Fibroblast of mammary gland (primary cell): ENCODE data around the gene EXOC3L2.

Experiments used
- DNase-seq: peaks from one replicate; pipeline ENCODE4 v3.0.0-alpha.2; 2010; ENCODE audit warnings: low read depth
- H3K4me3 ChIP-seq: 2 replicates; pipeline ENCODE4 v1.5.1; 2011; ENCODE audit warnings: low read depth, mild to moderate bottlenecking, low read length, moderate library complexity; ENCODE audit not compliant: control insufficient read depth
- CTCF ChIP-seq: conservative IDR thresholded peaks from 2 replicates; pipeline ENCODE4 v1.5.1; 2011; ENCODE audit warnings: low read depth, low read length, inconsistent platforms; ENCODE audit not compliant: control insufficient read depth, insufficient read depth

The EXOC3L2 gene

DNA sequence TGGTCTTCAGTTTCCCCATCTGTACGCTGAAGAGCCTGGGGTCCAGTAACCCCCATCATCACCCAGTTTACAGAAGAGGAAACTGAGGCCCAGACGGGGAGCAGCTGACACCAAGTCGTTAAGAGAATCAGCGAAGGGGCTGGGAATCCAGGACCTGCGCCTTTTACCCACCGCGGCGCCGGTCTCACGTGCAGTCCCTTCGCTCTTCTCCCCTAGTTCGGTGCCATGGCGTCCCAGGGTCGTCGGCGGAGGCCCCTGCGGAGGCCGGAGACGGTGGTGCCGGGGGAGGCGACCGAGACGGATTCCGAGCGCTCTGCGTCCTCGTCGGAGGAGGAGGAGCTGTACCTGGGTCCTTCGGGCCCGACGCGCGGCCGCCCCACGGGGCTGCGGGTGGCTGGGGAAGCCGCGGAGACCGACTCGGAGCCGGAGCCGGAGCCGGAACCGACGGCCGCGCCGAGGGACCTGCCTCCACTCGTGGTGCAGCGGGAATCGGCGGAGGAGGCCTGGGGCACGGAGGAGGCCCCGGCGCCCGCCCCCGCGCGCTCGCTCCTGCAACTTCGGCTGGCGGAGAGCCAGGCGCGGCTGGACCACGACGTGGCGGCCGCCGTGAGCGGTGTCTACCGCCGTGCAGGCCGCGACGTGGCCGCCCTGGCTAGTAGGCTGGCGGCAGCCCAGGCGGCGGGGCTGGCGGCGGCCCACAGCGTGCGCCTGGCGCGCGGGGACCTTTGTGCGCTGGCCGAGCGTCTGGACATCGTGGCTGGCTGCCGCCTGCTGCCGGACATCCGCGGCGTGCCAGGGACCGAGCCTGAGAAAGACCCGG is 65.9 kb downstream of the EXOC3L2 start:
- DNase-seq: peak; percentile 22
- peak overlapping the region; percentile 96 for H3K4me3 ChIP-seq
- TF ChIP-seq CTCF: no peak

GRCh38 chr19:45178262-45179071 is 66.7 kb downstream of the EXOC3L2 start, which contains the start of gene BLOC1S3:
TSS of gene BLOC1S3 (plus strand) at chr19:45178784. CDS start at chr19:45179297, 513 bp downstream.
- peak; percentile 10 for TF ChIP-seq CTCF
- peak within 1 kb of the TSS; percentile 96 for H3K4me3 ChIP-seq
- DNase-seq: peak; percentile 100

- TF ChIP-seq CTCF: no peak
- peak within 1 kb of the TSS; percentile 96 for H3K4me3 ChIP-seq
- DNase-seq: peak; percentile 83
These were observed 67.4 kb downstream of the EXOC3L2 start, which contains the start of gene TRAPPC6A for GRCh38 chr19:45177817-45178261. TSS of gene TRAPPC6A (minus strand) at chr19:45178237. CDS start at chr19:45178218, 19 bp downstream.

- H3K4me3 ChIP-seq: no peak overlapping the region
- TF ChIP-seq CTCF: no peak
- peak; percentile 61 for DNase-seq
These were observed 69.5 kb downstream of the EXOC3L2 start for GRCh38 chr19:45175515-45176345.

GRCh38 chr19:45173816-45174215 is 71.4 kb downstream of the EXOC3L2 start:
- TF ChIP-seq CTCF: no peak
- DNase-seq: peak; percentile 74

More at GRCh38 chr19:45173816-45174215, 71.4 kb downstream of the EXOC3L2 start:
- H3K4me3 ChIP-seq: no peak overlapping the region
